GM19463 (cell line): ENCODE data around the gene KRTAP4-5.
"Not testable (repeated sequence)": the region's sequence is repeated elsewhere in the genome, so short reads cannot be mapped to it uniquely, and the experiment has no call there.

Experiments used
- ATAC-seq: cut with Tn5 transposase; IDR thresholded peaks from one replicate; pipeline ENCODE4 v1.9.1; 2021; ENCODE audit warnings: mild to moderate bottlenecking, moderate library complexity; ENCODE audit not compliant: unreplicated experiment

The KRTAP4-5 gene

GRCh38 chr17:41149652-41149985 lies at the start of gene KRTAP4-5:
TSS of gene KRTAP4-5 (minus strand) at chr17:41149825. CDS start at chr17:41149767, 58 bp downstream.
- no peak for ATAC-seq

- ATAC-seq: no peak
Measured at GRCh38 chr17:41196068-41196467, 46.4 kb upstream of the KRTAP4-5 start.

DNA sequence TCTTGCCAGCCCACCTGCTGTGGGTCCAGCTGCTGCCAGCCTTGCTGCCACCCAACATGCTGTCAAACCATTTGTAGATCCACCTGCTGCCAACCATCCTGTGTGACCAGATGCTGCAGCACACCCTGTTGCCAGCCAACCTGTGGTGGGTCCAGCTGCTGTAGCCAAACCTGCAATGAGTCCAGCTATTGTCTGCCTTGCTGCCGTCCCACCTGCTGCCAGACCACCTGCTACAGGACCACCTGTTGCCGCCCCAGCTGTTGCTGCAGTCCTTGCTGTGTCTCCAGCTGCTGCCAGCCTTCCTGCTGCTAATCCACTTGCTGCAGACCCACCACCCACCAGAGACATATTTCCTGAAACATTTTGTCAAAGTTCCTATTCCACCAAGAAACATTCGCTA lies 40.7 kb upstream of the KRTAP4-5 start:
- ATAC-seq: no peak

GRCh38 chr17:41189837-41190318 lies 40.3 kb upstream of the KRTAP4-5 start, which contains the start of gene KRTAP9-1:
TSS of gene KRTAP9-1 (plus strand) at chr17:41189887. CDS start at chr17:41189887, 0 bp downstream.
- ATAC-seq: not testable (repeated sequence)

GRCh38 chr17:41186872-41187271 lies 37.2 kb upstream of the KRTAP4-5 start:
- no peak for ATAC-seq

GRCh38 chr17:41185001-41185400 lies 35.4 kb upstream of the KRTAP4-5 start:
- ATAC-seq: no peak

- no peak for ATAC-seq
Measured at GRCh38 chr17:41184480-41184961, 34.9 kb upstream of the KRTAP4-5 start, which contains the start of gene KRTAP4-1. TSS of gene KRTAP4-1 (minus strand) at chr17:41184911. CDS start at chr17:41184854, 57 bp downstream.

- ATAC-seq: no peak
Measured at GRCh38 chr17:41178843-41179616, 29.4 kb upstream of the KRTAP4-5 start.

GRCh38 chr17:41178341-41178740 lies 28.7 kb upstream of the KRTAP4-5 start:
- no peak for ATAC-seq

GRCh38 chr17:41177727-41178271 lies 28.2 kb upstream of the KRTAP4-5 start, which contains the start of gene KRTAP4-2:
TSS of gene KRTAP4-2 (minus strand) at chr17:41178221. CDS start at chr17:41178164, 57 bp downstream.
- ATAC-seq: no peak

DNA sequence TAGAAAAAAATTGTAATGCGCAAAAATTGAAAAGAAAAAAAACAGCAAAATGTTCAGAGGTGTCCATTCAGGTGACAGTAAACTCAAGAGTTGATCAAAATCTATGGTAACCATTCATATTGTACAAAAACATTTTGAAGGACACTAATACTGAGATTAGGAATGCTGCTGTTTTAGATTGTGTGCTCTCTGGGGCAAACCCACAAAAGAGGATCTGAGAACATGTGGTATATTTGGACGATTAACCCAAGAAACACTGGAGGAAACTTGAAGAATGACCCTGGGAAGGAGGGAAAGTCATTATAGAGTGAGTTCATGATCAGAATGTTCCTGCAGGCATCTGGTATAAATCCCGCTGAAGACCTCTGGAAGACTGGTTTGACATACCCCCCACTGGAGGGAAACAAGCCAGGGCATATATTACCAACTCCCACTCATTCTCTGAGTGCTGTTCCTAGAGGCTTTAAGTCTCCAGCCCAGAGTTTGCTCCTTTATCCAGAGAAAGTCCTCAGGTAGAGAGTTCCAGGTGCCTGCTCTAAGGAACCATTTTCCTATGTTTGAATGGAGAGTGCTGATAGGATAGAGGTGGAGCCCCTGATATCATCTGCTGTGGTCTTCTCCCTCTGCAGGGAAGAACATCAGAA lies 27.2 kb upstream of the KRTAP4-5 start:
- ATAC-seq: no peak

DNA sequence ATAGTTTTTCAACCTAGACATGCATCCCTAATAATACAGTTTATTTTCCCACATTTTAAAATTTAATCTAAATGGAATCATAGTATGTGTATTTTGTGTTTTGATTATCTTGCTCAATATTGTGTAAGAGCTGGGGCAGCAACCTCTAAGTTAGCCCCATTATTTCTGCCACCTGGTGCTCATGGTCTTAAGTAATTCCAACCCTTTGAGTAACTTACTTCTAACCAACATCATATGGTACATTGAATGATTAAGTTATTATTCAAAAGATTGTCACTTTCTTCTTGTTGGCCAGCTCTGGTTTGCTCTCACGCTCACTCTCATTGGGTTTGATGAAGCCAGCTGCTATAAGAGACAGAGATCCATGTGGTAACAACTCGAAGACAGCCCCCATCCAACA lies 22.3 kb upstream of the KRTAP4-5 start:
- ATAC-seq: no peak

GRCh38 chr17:41168121-41168520 lies 18.5 kb upstream of the KRTAP4-5 start, which contains the start of gene KRTAP4-3:
TSS of gene KRTAP4-3 (minus strand) at chr17:41168221. CDS start at chr17:41168172, 49 bp downstream.
- ATAC-seq: no peak

DNA sequence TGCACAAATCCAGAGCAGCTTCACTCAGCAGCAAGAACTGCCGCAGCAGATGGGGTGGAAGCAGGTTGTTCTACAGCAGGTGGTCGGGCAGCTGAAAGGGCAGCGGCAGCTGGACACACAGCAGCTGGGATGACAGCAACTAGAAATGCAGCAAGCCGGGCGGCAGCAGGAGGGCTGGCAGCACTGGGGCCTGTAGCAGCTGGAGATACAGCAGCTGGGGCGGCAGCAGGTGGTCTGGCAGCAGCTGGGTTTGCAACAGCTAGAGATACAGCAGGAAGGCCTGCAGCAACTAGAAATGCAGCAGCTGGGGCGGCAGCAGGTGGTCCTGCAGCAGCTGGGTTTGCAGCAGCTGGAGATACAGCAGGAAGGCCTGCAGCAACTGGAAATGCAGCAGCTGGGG lies 17.9 kb upstream of the KRTAP4-5 start:
- ATAC-seq: no peak

DNA sequence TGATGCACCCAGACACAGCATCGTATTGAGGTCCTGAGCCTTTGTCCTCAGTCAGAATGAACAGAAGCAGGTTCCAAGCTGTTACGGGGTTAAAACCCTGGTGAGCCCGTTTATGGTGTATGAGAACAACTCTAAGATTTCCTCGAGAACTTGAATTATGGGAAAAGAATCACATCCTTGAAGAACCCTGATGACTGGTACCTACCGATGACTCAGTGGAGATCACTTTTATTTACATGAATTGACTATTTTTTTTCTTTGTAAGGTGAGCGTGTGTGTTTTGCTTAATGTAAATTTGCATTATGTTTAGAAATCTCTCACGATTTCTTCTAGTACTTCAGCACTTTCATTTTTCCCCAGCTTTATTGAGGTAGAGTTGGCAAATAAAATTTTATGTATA lies 14.2 kb upstream of the KRTAP4-5 start:
- ATAC-seq: no peak

GRCh38 chr17:41160648-41161047 lies 11.0 kb upstream of the KRTAP4-5 start, which contains the start of gene KRTAP4-4:
TSS of gene KRTAP4-4 (minus strand) at chr17:41160748. CDS start at chr17:41160691, 57 bp downstream.
- ATAC-seq: no peak

- not testable (repeated sequence) for ATAC-seq
Measured at GRCh38 chr17:41160190-41160589, 10.6 kb upstream of the KRTAP4-5 start.

- no peak for ATAC-seq
Measured at GRCh38 chr17:41153856-41154255, 4.2 kb upstream of the KRTAP4-5 start.

DNA sequence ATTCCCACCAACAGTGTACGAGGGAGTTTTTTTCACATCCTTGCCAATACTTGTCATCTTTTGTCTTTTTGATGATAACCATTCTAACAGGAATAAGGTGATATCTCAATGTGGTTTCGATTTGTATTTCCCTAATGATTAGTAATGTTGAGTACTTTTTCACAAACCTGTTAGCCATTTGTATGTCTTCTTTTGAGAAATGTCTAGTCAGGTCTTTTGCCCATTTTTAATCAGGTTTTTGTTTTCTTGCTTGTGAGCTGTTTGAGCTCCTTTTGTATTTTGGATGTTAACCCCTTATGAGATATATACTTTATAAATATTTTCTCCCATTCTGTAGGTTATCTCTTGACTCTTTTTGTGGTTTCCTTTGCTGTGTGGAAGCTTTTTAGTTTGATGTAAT lies 1.9 kb upstream of the KRTAP4-5 start:
- ATAC-seq: no peak

DNA sequence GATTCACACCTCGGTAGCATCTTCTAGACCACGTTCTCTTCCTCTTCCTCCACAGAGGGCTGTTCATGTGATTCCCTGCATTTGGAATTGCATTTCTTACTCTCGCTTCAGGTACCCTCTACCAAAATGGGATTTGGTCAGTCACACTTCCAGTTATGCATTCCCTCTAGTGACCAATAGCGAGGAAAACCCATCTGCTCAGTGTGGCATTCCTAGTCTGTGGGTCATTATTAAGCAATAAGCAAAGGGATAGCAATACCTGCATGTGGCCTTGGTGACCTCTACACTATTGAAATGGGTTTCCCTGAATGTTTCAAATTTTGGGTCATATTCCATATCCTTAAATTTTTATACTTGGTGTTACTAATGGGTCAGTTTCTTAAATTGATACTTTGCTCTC lies 401 bp upstream of the KRTAP4-5 start:
- ATAC-seq: no peak

- ATAC-seq: not testable (repeated sequence)
Measured at GRCh38 chr17:41148971-41149651, 514 bp downstream of the KRTAP4-5 start.
